H1 (cell line): ENCODE data around the gene MPEG1.

Experiments used
- CBX5 ChIP-seq: fragments of 300-800, 300-1000 bp; sonication (generic); IDR thresholded peaks from 2 replicates; pipeline ENCODE4 v1.7.1; 2016; ENCODE audit warnings: antibody characterized with exemption, low read length, low read depth
- CEBPB ChIP-seq: IDR thresholded peaks from 2 replicates; pipeline ENCODE4 v1.6.1; 2012; ENCODE audit warnings: low read depth, low read length
- CTCF ChIP-seq, 3 experiments: IDR thresholded peaks; 1 replicate in 2 of 3; 2 replicates in 1 of 3; pipeline versions ENCODE4 v1.5.1 to v1.6.1; 2011; ENCODE audit warnings: low read length in 3 of 3, mild to moderate bottlenecking in 3 of 3, inconsistent platforms in 2 of 3, low read depth in 1 of 3, moderate library complexity in 1 of 3; ENCODE audit not compliant: insufficient read depth in 1 of 3; ENCODE audit errors: control extremely low read depth in 1 of 3
- E2F6 ChIP-seq: IDR thresholded peaks from 2 replicates; pipeline ENCODE4 v1.6.1; 2012; ENCODE audit warnings: inconsistent platforms
- EZH2 ChIP-seq: fragments of 200-600 bp; sonication (generic); IDR thresholded peaks from 2 replicates; pipeline ENCODE4 v1.7.1; 2012; ENCODE audit warnings: low read depth, mild to moderate bottlenecking, moderate library complexity, low read length, inconsistent platforms; ENCODE audit not compliant: severe bottlenecking
- NRF1 ChIP-seq: IDR thresholded peaks from 2 replicates; pipeline ENCODE4 v1.6.1; 2011; ENCODE audit warnings: mild to moderate bottlenecking, low read depth, low read length, improper control_type of control experiment
- POLR2A ChIP-seq, 2 experiments: IDR thresholded peaks; 1 replicate in 1 of 2; 2 replicates in 1 of 2; pipeline ENCODE4 v1.6.1; 2011; ENCODE audit warnings: low read depth in 2 of 2, low read length in 2 of 2, mild to moderate bottlenecking in 2 of 2; ENCODE audit errors: control extremely low read depth in 1 of 2
- RAD21 ChIP-seq, 2 experiments: IDR thresholded peaks in 1 of 2; conservative IDR thresholded peaks in 1 of 2; 2 replicates each; pipeline ENCODE4 v1.6.1; 2011; ENCODE audit warnings: low read depth in 2 of 2, low read length in 2 of 2, improper control_type of control experiment in 1 of 2, inconsistent platforms in 1 of 2, mild to moderate bottlenecking in 1 of 2, moderate library complexity in 1 of 2
- SRF ChIP-seq: IDR thresholded peaks from 2 replicates; pipeline ENCODE4 v1.6.1; 2011; ENCODE audit warnings: mild to moderate bottlenecking, low read depth, low read length, moderate library complexity
- TAF1 ChIP-seq: IDR thresholded peaks from 2 replicates; pipeline ENCODE4 v1.6.1; 2011; ENCODE audit warnings: mild to moderate bottlenecking, low read depth, low read length
- TBP ChIP-seq: IDR thresholded peaks from 2 replicates; pipeline ENCODE4 v1.6.1; 2011; ENCODE audit warnings: low read depth, low read length, improper control_type of control experiment
- TEAD4 ChIP-seq: IDR thresholded peaks from 2 replicates; pipeline ENCODE4 v1.6.1; 2012; ENCODE audit warnings: low read depth, low read length, inconsistent platforms, mixed read lengths
- TF ChIP-seq, protein P1 (sequence below): IDR thresholded peaks from 2 replicates; pipeline ENCODE4 v1.6.1; 2012; ENCODE audit warnings: low read length, inconsistent platforms
- TF ChIP-seq, protein P2 (sequence below): IDR thresholded peaks from 2 replicates; pipeline ENCODE4 v1.6.1; 2011; ENCODE audit warnings: low read length, improper control_type of control experiment

- TF ChIP-seq CTCF (IDR thresholded peaks at IDR 0.05; ENCODE audit: control extremely low read depth in 1 of 3, insufficient read depth in 1 of 3, low read depth in 1 of 3, low read length in 3 of 3) (no peak), EZH2 (no peak), TEAD4 (no peak), POLR2A (IDR thresholded peaks at IDR 0.05; ENCODE audit: control extremely low read depth in 1 of 2, low read depth in 2 of 2, low read length in 2 of 2) (no peak), TAF1 (no peak), SRF (no peak), NRF1 (no peak), CEBPB (no peak), E2F6 (no peak), CBX5 (no peak), RAD21 (IDR thresholded peaks at IDR 0.05 in 1 of 2, conservative IDR thresholded peaks at IDR 0.05 in 1 of 2; ENCODE audit: low read depth in 2 of 2, low read length in 2 of 2) (no peak), TBP (no peak)
- TF ChIP-seq, protein P1, sequence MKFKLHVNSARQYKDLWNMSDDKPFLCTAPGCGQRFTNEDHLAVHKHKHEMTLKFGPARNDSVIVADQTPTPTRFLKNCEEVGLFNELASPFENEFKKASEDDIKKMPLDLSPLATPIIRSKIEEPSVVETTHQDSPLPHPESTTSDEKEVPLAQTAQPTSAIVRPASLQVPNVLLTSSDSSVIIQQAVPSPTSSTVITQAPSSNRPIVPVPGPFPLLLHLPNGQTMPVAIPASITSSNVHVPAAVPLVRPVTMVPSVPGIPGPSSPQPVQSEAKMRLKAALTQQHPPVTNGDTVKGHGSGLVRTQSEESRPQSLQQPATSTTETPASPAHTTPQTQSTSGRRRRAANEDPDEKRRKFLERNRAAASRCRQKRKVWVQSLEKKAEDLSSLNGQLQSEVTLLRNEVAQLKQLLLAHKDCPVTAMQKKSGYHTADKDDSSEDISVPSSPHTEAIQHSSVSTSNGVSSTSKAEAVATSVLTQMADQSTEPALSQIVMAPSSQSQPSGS = no peak
- TF ChIP-seq, protein P2, sequence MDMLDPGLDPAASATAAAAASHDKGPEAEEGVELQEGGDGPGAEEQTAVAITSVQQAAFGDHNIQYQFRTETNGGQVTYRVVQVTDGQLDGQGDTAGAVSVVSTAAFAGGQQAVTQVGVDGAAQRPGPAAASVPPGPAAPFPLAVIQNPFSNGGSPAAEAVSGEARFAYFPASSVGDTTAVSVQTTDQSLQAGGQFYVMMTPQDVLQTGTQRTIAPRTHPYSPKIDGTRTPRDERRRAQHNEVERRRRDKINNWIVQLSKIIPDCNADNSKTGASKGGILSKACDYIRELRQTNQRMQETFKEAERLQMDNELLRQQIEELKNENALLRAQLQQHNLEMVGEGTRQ = no peak
These were observed 27.6 kb upstream of the MPEG1 start for GRCh38 chr11:59240322-59240721.
